ENCODE data around the gene NENF. TPM values are rescaled to one million over a fixed set of nuclear protein-coding genes. Genes with fewer than 3 reads are reported as not detected.

The NENF gene
- total RNA-seq, 3 donors from 2014 or later (not counting 1 experiment from before 2014, with no cell fraction given) = 7.2 to 14.0 (median 12.2) TPM

GRCh38 chr1:212487774-212488435, 55.2 kb downstream of the NENF start:
- H3K27ac ChIP-seq (ENCODE audit: low read length) = no peak overlapping the region
- WGBS (ENCODE audit: insufficient coverage) = 93% methylated on average over 7 of the region's 7 CpGs
- no peaks in the 10 kb centered on the region for H3K9me3 ChIP-seq (ENCODE audit: control insufficient read depth, insufficient read depth, low read length)

DNA sequence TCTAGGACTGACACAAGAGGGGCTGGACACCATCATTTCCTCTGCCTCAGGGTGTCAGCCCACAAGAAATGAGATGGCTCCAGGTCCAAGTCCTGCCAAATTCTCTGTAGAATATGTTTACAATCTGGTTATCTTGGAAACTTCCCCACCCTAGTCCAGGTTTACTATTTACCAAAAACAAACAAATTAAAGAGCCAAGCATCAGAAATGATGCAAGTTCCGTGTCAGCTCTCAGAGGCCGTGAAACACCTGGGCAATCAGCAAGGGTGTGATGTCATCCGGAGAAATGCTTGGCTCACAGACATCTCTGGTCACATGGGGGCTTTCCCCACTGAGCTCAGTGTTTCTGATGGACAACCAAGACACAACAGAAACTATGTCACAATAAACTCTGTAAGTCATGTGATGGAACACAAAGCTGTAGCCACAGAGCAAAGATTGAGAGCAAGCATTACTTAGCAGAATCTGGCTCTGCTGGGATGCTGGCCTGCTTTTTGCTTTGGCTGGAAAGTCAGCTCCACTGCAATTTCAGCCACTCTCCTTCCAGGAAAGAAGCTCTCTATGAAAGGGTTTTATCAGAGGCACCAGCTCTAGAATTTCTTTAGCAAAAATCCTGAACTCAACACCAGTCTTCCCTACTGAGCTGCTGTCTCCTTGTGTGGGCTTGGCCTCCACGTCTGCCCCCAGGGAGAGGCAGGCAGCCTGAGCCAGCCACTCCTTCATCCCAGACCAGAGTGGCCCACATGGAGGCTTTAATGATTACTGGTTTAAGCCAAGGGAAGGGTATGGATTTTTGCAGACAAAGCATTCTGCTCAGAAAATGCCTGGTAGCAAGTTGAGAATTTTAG, 55.9 kb downstream of the NENF start:
- ATAC-seq = peak; percentile 68 to 81 (median 78)
- Mint-ChIP-seq H3K4me3 (no peak overlapping the region), H3K9me3 (no peaks in the 10 kb centered on the region), H3K27ac (peak overlapping the region in 1 of 2 donors; percentile 62), H3K36me3 (no peaks in the 10 kb centered on the region), H3K4me1 (peaks cover 4 to 9% of the 10 kb centered on the region in 2 donors), H3K27me3 (ENCODE audit: low read depth in 2 of 2) (peaks cover 13 to 20% of the 10 kb centered on the region in 2 donors)
- peak in 1 of 2 donors; percentile 33 for DNase-seq
- H3K9me3 ChIP-seq (ENCODE audit: control insufficient read depth, insufficient read depth, low read length) = no peaks in the 10 kb centered on the region
- no peak overlapping the region for H3K4me3 ChIP-seq (ENCODE audit: low read length)
- H3K27me3 ChIP-seq (ENCODE audit: control insufficient read depth, insufficient read depth, low read length) = no peaks in the 10 kb centered on the region
- TF ChIP-seq, protein P1, sequence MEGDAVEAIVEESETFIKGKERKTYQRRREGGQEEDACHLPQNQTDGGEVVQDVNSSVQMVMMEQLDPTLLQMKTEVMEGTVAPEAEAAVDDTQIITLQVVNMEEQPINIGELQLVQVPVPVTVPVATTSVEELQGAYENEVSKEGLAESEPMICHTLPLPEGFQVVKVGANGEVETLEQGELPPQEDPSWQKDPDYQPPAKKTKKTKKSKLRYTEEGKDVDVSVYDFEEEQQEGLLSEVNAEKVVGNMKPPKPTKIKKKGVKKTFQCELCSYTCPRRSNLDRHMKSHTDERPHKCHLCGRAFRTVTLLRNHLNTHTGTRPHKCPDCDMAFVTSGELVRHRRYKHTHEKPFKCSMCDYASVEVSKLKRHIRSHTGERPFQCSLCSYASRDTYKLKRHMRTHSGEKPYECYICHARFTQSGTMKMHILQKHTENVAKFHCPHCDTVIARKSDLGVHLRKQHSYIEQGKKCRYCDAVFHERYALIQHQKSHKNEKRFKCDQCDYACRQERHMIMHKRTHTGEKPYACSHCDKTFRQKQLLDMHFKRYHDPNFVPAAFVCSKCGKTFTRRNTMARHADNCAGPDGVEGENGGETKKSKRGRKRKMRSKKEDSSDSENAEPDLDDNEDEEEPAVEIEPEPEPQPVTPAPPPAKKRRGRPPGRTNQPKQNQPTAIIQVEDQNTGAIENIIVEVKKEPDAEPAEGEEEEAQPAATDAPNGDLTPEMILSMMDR (IDR thresholded peaks at IDR 0.05) = no peak
- H3K36me3 ChIP-seq (ENCODE audit: control insufficient read depth, insufficient read depth, low read length) = no peaks in the 10 kb centered on the region
- intact Hi-C loops (cut with micrococcal nuclease) = no loop called here
- 83% methylated on average over 4 of the region's 4 CpGs for WGBS (ENCODE audit: insufficient coverage)
- H3K4me1 ChIP-seq (ENCODE audit: control insufficient read depth, insufficient read depth, low read length) = no peaks in the 10 kb centered on the region
- H3K27ac ChIP-seq (ENCODE audit: low read length) = no peak overlapping the region

More at GRCh38 chr1:212487774-212488435, 55.2 kb downstream of the NENF start:
- peaks cover 4 to 10% of the 10 kb centered on the region in 2 donors for H3K4me1 Mint-ChIP-seq
- DNase-seq (no peak), ATAC-seq (no peak)
- H3K4me3 Mint-ChIP-seq = no peak overlapping the region
- H3K36me3 Mint-ChIP-seq = no peaks in the 10 kb centered on the region
- H3K4me3 ChIP-seq (ENCODE audit: low read length) = no peak overlapping the region
- no peaks in the 10 kb centered on the region for H3K9me3 Mint-ChIP-seq
- peak overlapping the region in 1 of 2 donors; percentile 62 for H3K27ac Mint-ChIP-seq
- H3K27me3 ChIP-seq (ENCODE audit: control insufficient read depth, insufficient read depth, low read length) = no peaks in the 10 kb centered on the region
- TF ChIP-seq, protein P1 (IDR thresholded peaks at IDR 0.05) = no peak
- intact Hi-C loops (cut with micrococcal nuclease) = no loop called here
- H3K27me3 Mint-ChIP-seq (ENCODE audit: low read depth in 2 of 2) = peaks cover 13 to 20% of the 10 kb centered on the region in 2 donors
- peaks cover 4% of the 10 kb centered on the region for H3K4me1 ChIP-seq (ENCODE audit: control insufficient read depth, insufficient read depth, low read length)
- no peaks in the 10 kb centered on the region for H3K36me3 ChIP-seq (ENCODE audit: control insufficient read depth, insufficient read depth, low read length)

DNA sequence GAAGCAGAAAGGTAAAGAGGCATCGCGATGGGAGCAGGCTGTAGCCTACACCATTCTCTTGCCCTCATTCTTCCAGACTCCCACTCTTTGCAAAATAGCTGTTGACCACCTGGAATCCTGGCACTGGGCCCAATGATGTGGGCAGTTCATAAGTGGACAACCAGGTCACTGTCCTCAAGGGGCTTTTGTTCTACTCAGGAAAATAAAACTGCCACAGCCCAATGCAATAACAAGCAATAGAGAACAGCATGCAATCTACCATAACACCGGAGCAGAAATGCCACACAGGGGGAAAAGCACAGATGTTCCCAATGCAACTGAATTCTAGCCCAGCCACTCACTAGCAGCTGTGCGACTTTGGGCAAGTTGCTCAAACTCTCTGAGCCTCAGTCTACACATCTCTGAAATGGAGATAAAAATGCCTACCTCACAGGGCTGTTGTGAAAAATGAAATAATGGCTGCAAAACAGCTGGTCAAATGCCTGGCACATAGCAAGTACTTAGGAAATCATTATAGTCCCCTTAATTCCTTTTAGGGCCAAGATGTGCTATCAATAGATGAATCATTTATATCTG, 56.7 kb downstream of the NENF start:
- TF ChIP-seq, protein P1 (IDR thresholded peaks at IDR 0.05) = no peak
- ATAC-seq (no peak), DNase-seq (no peak)
- no peak overlapping the region for H3K4me3 ChIP-seq (ENCODE audit: low read length)
- Mint-ChIP-seq H3K27me3 (ENCODE audit: low read depth in 2 of 2) (peaks cover 11 to 13% of the 10 kb centered on the region in 2 donors), H3K27ac (no peak overlapping the region), H3K36me3 (no peaks in the 10 kb centered on the region), H3K9me3 (no peaks in the 10 kb centered on the region), H3K4me1 (peaks cover 0 to 9% of the 10 kb centered on the region in 2 donors), H3K4me3 (no peak overlapping the region)
- H3K27ac ChIP-seq (ENCODE audit: low read length) = no peak overlapping the region
- intact Hi-C loops (cut with micrococcal nuclease) = no loop called here
- H3K4me1 ChIP-seq (ENCODE audit: control insufficient read depth, insufficient read depth, low read length) = no peaks in the 10 kb centered on the region
- no peaks in the 10 kb centered on the region for H3K27me3 ChIP-seq (ENCODE audit: control insufficient read depth, insufficient read depth, low read length)
- WGBS (ENCODE audit: insufficient coverage) = 100% methylated on average over 4 of the region's 4 CpGs
- no peaks in the 10 kb centered on the region for H3K9me3 ChIP-seq (ENCODE audit: control insufficient read depth, insufficient read depth, low read length)
- H3K36me3 ChIP-seq (ENCODE audit: control insufficient read depth, insufficient read depth, low read length) = no peaks in the 10 kb centered on the region

Data from natural killer cell (primary cell).